ENCODE results near the gene PRKN. TPM values are rescaled to one million over a fixed set of nuclear protein-coding genes. Genes with fewer than 3 reads are reported as not detected.

Gene PRKN
- total and polyA plus RNA-seq, 2 donors (not counting 3 experiments of a cell fraction or from before 2014, with no cell fraction given), result 0.06 TPM; not detected in 1

DNA sequence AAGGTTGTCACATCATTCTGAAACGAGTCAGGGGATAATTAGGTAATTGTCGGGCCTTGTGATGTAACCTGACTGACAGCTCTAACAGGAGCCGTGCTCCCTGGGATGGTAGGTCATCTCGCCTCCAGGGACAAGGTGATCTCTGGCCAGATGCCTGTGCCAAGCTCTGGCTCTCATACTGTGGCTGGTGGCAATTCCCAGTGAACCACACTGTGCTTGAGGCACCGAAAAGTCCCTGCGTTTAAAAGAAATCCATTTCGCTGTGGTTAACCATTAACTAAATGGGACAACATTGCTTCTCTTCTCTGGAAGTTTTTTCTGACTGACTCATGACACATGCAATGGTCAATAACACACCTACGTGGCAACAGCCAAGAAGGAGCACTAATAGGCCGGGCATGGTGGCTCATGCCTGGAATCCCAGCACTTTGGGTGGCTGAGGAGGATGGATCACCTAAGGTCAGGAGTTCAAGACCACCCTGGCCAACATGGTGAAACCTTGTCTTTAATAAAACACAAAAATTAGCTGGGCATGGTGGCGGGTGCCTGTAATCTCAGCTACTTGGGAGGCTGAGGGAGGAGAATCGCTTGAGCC, 669.2 kb downstream of the PRKN start:
- FAIRE-seq (no peak), DNase-seq (ENCODE audit: low read depth, low spot score) (no peak)
- Histone ChIP-seq H3K4me3 (replicated peaks in 1 of 3; ENCODE audit: insufficient read depth in 1 of 3, low read depth in 1 of 3, low read length in 3 of 3) (no peak overlapping the region), H3K9ac (replicated peaks; ENCODE audit: extremely low read depth, insufficient read depth, low read length) (no peak overlapping the region), H3K4me2 (ENCODE audit: insufficient read depth, low read length) (no peak overlapping the region), H2AFZ (ENCODE audit: low read depth, low read length) (no peak overlapping the region), H3K79me2 (ENCODE audit: control insufficient read depth, insufficient read depth, low read length) (no peaks in the 10 kb centered on the region), H3K9me3 (replicated peaks; ENCODE audit: control insufficient read depth, insufficient read depth, low read length) (no peaks in the 10 kb centered on the region), H3K9me1 (replicated peaks; ENCODE audit: control insufficient read depth, extremely low read depth, insufficient read depth, low read length) (no peaks in the 10 kb centered on the region), H3K27me3 (ENCODE audit: control insufficient read depth in 2 of 2, insufficient read depth in 2 of 2, low read length in 2 of 2) (no peaks in the 10 kb centered on the region), H3K27ac (ENCODE audit: insufficient read depth, low read depth, low read length) (no peak overlapping the region), H3K36me3 (ENCODE audit: control insufficient read depth in 2 of 2, extremely low read depth in 1 of 2, insufficient read depth in 2 of 2, low read length in 2 of 2) (no peaks in the 10 kb centered on the region), H4K20me1 (replicated peaks; ENCODE audit: control insufficient read depth, extremely low read depth, insufficient read depth, low read length) (no peaks in the 10 kb centered on the region), H3K4me1 (ENCODE audit: control insufficient read depth, extremely low read depth, insufficient read depth, low read length) (no peaks in the 10 kb centered on the region)
- ChIA-PET POLR2A (no interaction called here), CTCF (no interaction called here)
- no TSS peak for BruUV-seq (replicated peaks)
- dilution Hi-C loops (cut with MboI; ENCODE audit: extremely low pct_ligation_motif_present, low sequenced_read_pairs), result no loop called here
- TF ChIP-seq MYC (IDR thresholded peaks at IDR 0.05; ENCODE audit: low read depth, low read length) (no peak), POLR2A (IDR thresholded peaks at IDR 0.05; ENCODE audit: low read depth, low read length) (no peak), FOS (IDR thresholded peaks at IDR 0.05; ENCODE audit: borderline replicate concordance, insufficient read depth, low read length) (no peak), POLR2AphosphoS5 (IDR thresholded peaks at IDR 0.05; ENCODE audit: insufficient read depth, low read depth, low read length) (no peak), EZH2 (IDR thresholded peaks at IDR 0.05; ENCODE audit: borderline replicate concordance, low read depth, low read length, severe bottlenecking) (no peak), GATA2 (IDR thresholded peaks at IDR 0.05; ENCODE audit: insufficient read depth, insufficient read length, low read depth, low read length) (no peak), JUN (IDR thresholded peaks at IDR 0.05; ENCODE audit: borderline replicate concordance, insufficient read depth, insufficient read length, low read depth) (no peak)
- TF ChIP-seq, protein P1, sequence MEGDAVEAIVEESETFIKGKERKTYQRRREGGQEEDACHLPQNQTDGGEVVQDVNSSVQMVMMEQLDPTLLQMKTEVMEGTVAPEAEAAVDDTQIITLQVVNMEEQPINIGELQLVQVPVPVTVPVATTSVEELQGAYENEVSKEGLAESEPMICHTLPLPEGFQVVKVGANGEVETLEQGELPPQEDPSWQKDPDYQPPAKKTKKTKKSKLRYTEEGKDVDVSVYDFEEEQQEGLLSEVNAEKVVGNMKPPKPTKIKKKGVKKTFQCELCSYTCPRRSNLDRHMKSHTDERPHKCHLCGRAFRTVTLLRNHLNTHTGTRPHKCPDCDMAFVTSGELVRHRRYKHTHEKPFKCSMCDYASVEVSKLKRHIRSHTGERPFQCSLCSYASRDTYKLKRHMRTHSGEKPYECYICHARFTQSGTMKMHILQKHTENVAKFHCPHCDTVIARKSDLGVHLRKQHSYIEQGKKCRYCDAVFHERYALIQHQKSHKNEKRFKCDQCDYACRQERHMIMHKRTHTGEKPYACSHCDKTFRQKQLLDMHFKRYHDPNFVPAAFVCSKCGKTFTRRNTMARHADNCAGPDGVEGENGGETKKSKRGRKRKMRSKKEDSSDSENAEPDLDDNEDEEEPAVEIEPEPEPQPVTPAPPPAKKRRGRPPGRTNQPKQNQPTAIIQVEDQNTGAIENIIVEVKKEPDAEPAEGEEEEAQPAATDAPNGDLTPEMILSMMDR (IDR thresholded peaks at IDR 0.05; ENCODE audit: extremely low read depth in 1 of 2, insufficient read depth in 1 of 2, low read depth in 1 of 2, low read length in 2 of 2), result no peak
- TF ChIP-seq, protein P2, sequence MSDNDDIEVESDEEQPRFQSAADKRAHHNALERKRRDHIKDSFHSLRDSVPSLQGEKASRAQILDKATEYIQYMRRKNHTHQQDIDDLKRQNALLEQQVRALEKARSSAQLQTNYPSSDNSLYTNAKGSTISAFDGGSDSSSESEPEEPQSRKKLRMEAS (IDR thresholded peaks at IDR 0.05; ENCODE audit: insufficient read depth, insufficient read length), result no peak
- intact Hi-C loops (cut with micrococcal nuclease), result no loop called here

Measured in endothelial cell of umbilical vein (primary cell).